ENCODE results near the gene GPR18. TPM values are rescaled to one million over a fixed set of nuclear protein-coding genes. Genes with fewer than 3 reads are reported as not detected.
A peak's percentile ranks its signal among the peaks of the same experiment; 100 is the strongest.

GPR18 gene
- total and polyA plus RNA-seq, 9 of the 15 experiments (the other 6 are each of a cell fraction or from before 2014, with no cell fraction given): 0.75 TPM; not detected in 8

GRCh38 chr13:99267927-99268326 is 9.7 kb upstream of the GPR18 start (continued):
- TF ChIP-seq GMEB1 (CRISPR knock-in tag; IDR thresholded peaks at IDR 0.05) (no peak), TCF15 (CRISPR knock-in tag; IDR thresholded peaks at IDR 0.05) (no peak), LARP7 (IDR thresholded peaks at IDR 0.05) (no peak), TOE1 (IDR thresholded peaks at IDR 0.05; ENCODE audit: borderline replicate concordance) (peak; percentile 68; the same call in 1 of the 2 replicates), TOE1 (CRISPR knock-in tag; IDR thresholded peaks at IDR 0.05; ENCODE audit: borderline replicate concordance, low read depth) (no peak), CHD2 (IDR thresholded peaks at IDR 0.05; ENCODE audit: low read depth, low read length) (no peak), NKRF (IDR thresholded peaks at IDR 0.05; ENCODE audit: borderline replicate concordance) (no peak), ILF3 (IDR thresholded peaks at IDR 0.05; ENCODE audit: borderline replicate concordance) (no peak), TBL1XR1 (IDR thresholded peaks at IDR 0.05; ENCODE audit: low read length in 2 of 2) (no peak), BHLHE40 (IDR thresholded peaks at IDR 0.05; ENCODE audit: low read length) (peak; percentile 65), POLR2A (conservative IDR thresholded peaks at IDR 0.05) (no peak), NFE2 (IDR thresholded peaks at IDR 0.05; ENCODE audit: low read depth) (no peak), HES1 (IDR thresholded peaks at IDR 0.05; ENCODE audit: low read depth) (peak; percentile 67; the same call in 1 of the 2 replicates), CBFA2T2 (conservative IDR thresholded peaks at IDR 0.05) (peak; percentile 65), PTBP1 (IDR thresholded peaks at IDR 0.05; ENCODE audit: low read depth, low read length) (no peak), LEF1 (IDR thresholded peaks at IDR 0.05) (no peak), IFI16 (CRISPR knock-in tag; IDR thresholded peaks at IDR 0.05) (no peak)
- TF ChIP-seq, protein P1, sequence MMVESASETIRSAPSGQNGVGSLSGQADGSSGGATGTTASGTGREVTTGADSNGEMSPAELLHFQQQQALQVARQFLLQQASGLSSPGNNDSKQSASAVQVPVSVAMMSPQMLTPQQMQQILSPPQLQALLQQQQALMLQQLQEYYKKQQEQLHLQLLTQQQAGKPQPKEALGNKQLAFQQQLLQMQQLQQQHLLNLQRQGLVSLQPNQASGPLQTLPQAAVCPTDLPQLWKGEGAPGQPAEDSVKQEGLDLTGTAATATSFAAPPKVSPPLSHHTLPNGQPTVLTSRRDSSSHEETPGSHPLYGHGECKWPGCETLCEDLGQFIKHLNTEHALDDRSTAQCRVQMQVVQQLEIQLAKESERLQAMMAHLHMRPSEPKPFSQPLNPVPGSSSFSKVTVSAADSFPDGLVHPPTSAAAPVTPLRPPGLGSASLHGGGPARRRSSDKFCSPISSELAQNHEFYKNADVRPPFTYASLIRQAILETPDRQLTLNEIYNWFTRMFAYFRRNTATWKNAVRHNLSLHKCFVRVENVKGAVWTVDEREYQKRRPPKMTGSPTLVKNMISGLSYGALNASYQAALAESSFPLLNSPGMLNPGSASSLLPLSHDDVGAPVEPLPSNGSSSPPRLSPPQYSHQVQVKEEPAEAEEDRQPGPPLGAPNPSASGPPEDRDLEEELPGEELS (CRISPR knock-in tag; IDR thresholded peaks at IDR 0.05; ENCODE audit: borderline replicate concordance): no peak
- TF ChIP-seq, protein P2, sequence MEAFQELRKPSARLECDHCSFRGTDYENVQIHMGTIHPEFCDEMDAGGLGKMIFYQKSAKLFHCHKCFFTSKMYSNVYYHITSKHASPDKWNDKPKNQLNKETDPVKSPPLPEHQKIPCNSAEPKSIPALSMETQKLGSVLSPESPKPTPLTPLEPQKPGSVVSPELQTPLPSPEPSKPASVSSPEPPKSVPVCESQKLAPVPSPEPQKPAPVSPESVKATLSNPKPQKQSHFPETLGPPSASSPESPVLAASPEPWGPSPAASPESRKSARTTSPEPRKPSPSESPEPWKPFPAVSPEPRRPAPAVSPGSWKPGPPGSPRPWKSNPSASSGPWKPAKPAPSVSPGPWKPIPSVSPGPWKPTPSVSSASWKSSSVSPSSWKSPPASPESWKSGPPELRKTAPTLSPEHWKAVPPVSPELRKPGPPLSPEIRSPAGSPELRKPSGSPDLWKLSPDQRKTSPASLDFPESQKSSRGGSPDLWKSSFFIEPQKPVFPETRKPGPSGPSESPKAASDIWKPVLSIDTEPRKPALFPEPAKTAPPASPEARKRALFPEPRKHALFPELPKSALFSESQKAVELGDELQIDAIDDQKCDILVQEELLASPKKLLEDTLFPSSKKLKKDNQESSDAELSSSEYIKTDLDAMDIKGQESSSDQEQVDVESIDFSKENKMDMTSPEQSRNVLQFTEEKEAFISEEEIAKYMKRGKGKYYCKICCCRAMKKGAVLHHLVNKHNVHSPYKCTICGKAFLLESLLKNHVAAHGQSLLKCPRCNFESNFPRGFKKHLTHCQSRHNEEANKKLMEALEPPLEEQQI (IDR thresholded peaks at IDR 0.05): no peak
